A673 (cell line): ENCODE results near the gene CHN1. TPM values are rescaled to one million over a fixed set of nuclear protein-coding genes. Genes with fewer than 3 reads are reported as not detected.

ENCODE experiments used
- BruUV-seq: library from RNA; stranded (reverse); fragments of 400-500 nt; replicated peaks from 2 replicates; lab custom pipeline; 2021; lab: Mats Ljungman, UMichigan
- CTCF ChIA-PET: fragments of 300-600 bp; sonication (Branson Sonifier 250); formaldehyde crosslinking; loops from one replicate; lab custom pipeline; 2022; ENCODE audit warnings: antibody characterized with exemption; lab: Charles Lee
- POLR2A ChIA-PET: fragments of 300-600 bp; sonication (Branson Sonifier 250); formaldehyde crosslinking; loops from one replicate; lab custom pipeline; 2022; ENCODE audit warnings: antibody characterized with exemption; ENCODE audit not compliant: low non-redundant PET; lab: Charles Lee
- DNase-seq: peaks from one replicate; pipeline ENCODE4 v3.0.0-alpha.2; 2015; ENCODE audit warnings: low spot score
- H3K27ac ChIP-seq: fragments of 200-600 bp; sonication (generic); 2 replicates; pipeline ENCODE4 v1.5.1; 2016; ENCODE audit warnings: mixed run types, low read depth, mild to moderate bottlenecking, mixed read lengths, antibody characterized with exemption, low read length; ENCODE audit not compliant: poor library complexity, severe bottlenecking
- H3K27me3 ChIP-seq: fragments of 200-600 bp; sonication (generic); replicated peaks from 2 replicates; pipeline ENCODE4 v1.6.1; 2017; ENCODE audit warnings: mixed run types, low read depth, mild to moderate bottlenecking, mixed read lengths, antibody characterized with exemption, low read length; ENCODE audit not compliant: insufficient read depth, poor library complexity
- H3K36me3 ChIP-seq: fragments of 200-600 bp; sonication (generic); 2 replicates; pipeline ENCODE4 v1.6.1; 2016; ENCODE audit warnings: mixed run types, mild to moderate bottlenecking, mixed read lengths, antibody characterized with exemption, low read length; ENCODE audit not compliant: insufficient read depth, poor library complexity, severe bottlenecking
- H3K4me1 ChIP-seq: fragments of 200-600 bp; sonication (generic); 2 replicates; pipeline ENCODE4 v1.6.1; 2017; ENCODE audit warnings: mixed run types, mild to moderate bottlenecking, mixed read lengths, antibody characterized with exemption, low read length; ENCODE audit not compliant: insufficient read depth, poor library complexity, severe bottlenecking
- H3K4me3 ChIP-seq: fragments of 200-600 bp; sonication (generic); 2 replicates; pipeline ENCODE4 v1.5.1; 2016; ENCODE audit warnings: low read depth, mixed run types, mild to moderate bottlenecking, mixed read lengths, low read length; ENCODE audit not compliant: poor library complexity, severe bottlenecking
- H3K9me3 ChIP-seq: fragments of 200-600 bp; sonication (generic); 2 replicates; pipeline ENCODE4 v1.6.1; 2016; ENCODE audit warnings: mixed run types, low read depth, mild to moderate bottlenecking, mixed read lengths, antibody characterized with exemption, low read length; ENCODE audit not compliant: poor library complexity, severe bottlenecking
- EZH2 ChIP-seq: fragments of 200-600 bp; sonication (generic); IDR thresholded peaks from 2 replicates; pipeline ENCODE4 v1.6.1; 2017; ENCODE audit warnings: borderline replicate concordance, low read depth, mild to moderate bottlenecking, mixed read lengths, antibody characterized with exemption, low read length; ENCODE audit not compliant: poor library complexity, severe bottlenecking
- intact Hi-C: fragments of 100-400 bp; cut with micrococcal nuclease; formaldehyde crosslinking; loops from one replicate; pipeline ENCODE4 v1.10.0; 2022; ENCODE audit not compliant: unreplicated experiment
- total RNA-seq: library from RNA; stranded (reverse); gene quantifications from 2 replicates; pipeline ENCODE4 v1.2.3, GENCODE V29; 2021
- TF ChIP-seq, protein P1 (sequence below): fragments of 300-800, 200-600 bp; sonication (generic); conservative IDR thresholded peaks from 2 replicates; pipeline ENCODE4 v1.5.1; 2017; ENCODE audit warnings: low read depth, mild to moderate bottlenecking, antibody characterized with exemption, low read length, moderate library complexity, mixed read lengths

Gene CHN1
- total RNA-seq, 1 experiment from 2014 or later: 11.3 TPM

DNA sequence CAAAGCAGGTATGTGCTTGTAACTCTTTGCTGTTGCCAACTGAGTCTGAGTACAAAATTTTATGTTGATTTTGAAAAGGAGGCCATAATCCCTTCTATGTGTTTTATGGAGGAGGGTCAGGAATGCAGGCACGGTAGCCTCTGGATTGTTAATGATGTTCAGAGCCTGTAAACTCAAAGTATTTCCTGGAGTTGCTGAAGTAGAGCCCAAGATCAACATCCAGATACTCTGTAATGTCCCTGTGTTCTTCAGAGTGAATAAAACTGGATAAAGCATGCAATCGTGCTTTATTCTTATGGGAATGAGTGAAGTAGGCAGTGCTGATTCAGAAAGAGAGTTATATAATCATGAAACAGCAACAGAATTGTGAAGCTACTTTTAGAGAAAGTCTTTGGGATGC lies 179.1 kb downstream of the CHN1 start:
- H3K4me3 ChIP-seq: no peak overlapping the region
- intact Hi-C loops: no loop called here
- no peak for TF ChIP-seq EZH2
- TF ChIP-seq, protein P1, sequence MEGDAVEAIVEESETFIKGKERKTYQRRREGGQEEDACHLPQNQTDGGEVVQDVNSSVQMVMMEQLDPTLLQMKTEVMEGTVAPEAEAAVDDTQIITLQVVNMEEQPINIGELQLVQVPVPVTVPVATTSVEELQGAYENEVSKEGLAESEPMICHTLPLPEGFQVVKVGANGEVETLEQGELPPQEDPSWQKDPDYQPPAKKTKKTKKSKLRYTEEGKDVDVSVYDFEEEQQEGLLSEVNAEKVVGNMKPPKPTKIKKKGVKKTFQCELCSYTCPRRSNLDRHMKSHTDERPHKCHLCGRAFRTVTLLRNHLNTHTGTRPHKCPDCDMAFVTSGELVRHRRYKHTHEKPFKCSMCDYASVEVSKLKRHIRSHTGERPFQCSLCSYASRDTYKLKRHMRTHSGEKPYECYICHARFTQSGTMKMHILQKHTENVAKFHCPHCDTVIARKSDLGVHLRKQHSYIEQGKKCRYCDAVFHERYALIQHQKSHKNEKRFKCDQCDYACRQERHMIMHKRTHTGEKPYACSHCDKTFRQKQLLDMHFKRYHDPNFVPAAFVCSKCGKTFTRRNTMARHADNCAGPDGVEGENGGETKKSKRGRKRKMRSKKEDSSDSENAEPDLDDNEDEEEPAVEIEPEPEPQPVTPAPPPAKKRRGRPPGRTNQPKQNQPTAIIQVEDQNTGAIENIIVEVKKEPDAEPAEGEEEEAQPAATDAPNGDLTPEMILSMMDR: no peak
- no peaks in the 10 kb centered on the region for H3K9me3 ChIP-seq
- CTCF ChIA-PET: interaction anchor here (0.5 kb wide), 1 partner anchor 180 kb away, joined by 3 read pairs; no protein-coding TSS in a partner anchor
- no peaks in the 10 kb centered on the region for H3K36me3 ChIP-seq
- DNase-seq: no peak
- POLR2A ChIA-PET: no interaction called here
- no TSS peak for BruUV-seq
- H3K27me3 ChIP-seq: no peaks in the 10 kb centered on the region
- no peak overlapping the region for H3K27ac ChIP-seq
- no peaks in the 10 kb centered on the region for H3K4me1 ChIP-seq

DNA sequence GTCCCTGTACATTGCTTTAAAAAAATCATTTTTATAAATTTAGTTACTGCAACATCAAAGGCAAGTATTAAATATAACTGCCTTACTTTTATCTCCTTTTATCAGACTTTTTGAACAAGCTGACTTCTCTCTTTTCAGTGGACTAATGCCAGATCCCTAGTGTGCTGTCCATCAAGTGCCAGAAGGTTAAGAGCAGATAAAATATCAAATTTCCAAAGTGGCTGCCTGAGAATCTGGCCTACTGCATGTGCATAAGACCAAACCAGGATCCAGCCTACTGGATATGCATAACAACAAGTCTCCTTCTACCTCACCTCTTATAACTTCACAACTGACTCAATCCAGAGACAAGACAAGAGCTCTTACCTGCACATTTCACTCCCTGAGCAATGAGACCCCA lies 181.1 kb downstream of the CHN1 start:
- Histone ChIP-seq H3K27ac (no peak overlapping the region), H3K9me3 (no peaks in the 10 kb centered on the region)
- POLR2A ChIA-PET: interaction anchor here (0.6 to 0.7 kb wide), 2 partner anchors 796 to 1335 kb away, joined by 3 to 6 read pairs; no protein-coding TSS in a partner anchor

DNA sequence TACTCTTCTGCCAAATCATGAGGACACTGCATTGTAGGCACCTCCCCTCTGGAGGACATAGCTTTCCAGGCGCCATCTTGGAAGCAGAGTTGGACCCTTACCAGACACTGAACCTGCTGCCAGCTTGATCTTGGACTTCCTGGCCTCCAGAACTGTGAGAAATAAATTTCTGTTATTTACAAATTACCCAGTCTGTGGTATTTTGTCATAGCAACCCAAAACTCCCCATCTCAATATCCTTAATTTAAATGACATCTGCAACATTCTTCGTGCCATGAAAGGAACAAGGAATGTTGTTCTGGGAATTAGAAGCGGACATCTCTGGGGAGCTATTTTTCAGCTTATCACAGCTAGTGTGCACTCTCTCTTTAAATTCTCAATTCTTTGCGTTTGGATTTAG lies 183.6 kb downstream of the CHN1 start:
- intact Hi-C loops: no loop called here

More for the DNA sequence above, 181.1 kb downstream of the CHN1 start:
- no peaks in the 10 kb centered on the region for H3K4me1 ChIP-seq
- H3K27me3 ChIP-seq: no peaks in the 10 kb centered on the region
- TF ChIP-seq, protein P1: no peak
- TF ChIP-seq EZH2: no peak
- H3K4me3 ChIP-seq: no peak overlapping the region
- H3K36me3 ChIP-seq: no peaks in the 10 kb centered on the region
- DNase-seq: no peak
- no TSS peak for BruUV-seq
- intact Hi-C loops: no loop called here
- CTCF ChIA-PET: no interaction called here

More for the DNA sequence above, 183.6 kb downstream of the CHN1 start:
- Histone ChIP-seq H3K4me3 (no peak overlapping the region), H3K36me3 (no peaks in the 10 kb centered on the region), H3K27ac (no peak overlapping the region), H3K9me3 (no peaks in the 10 kb centered on the region), H3K27me3 (no peaks in the 10 kb centered on the region), H3K4me1 (no peaks in the 10 kb centered on the region)
- TF ChIP-seq EZH2: no peak
- TF ChIP-seq, protein P1: no peak
- ChIA-PET POLR2A (no interaction called here), CTCF (no interaction called here)
- BruUV-seq: no TSS peak
- DNase-seq: no peak
